Activated CD8-positive, alpha-beta T cell treated with anti-CD3 and anti-CD28 coated beads for 36 hours (primary cell): ENCODE results near the gene ASH1L. TPM values are rescaled to one million over a fixed set of nuclear protein-coding genes. Genes with fewer than 3 reads are reported as not detected.

Source experiments
- ATAC-seq: fragments of 200-7000 bp; cut with Tn5 transposase; one replicate; pipeline ENCODE4 v1.10.0; 2021; ENCODE audit warnings: mild to moderate bottlenecking, moderate library complexity
- CTCF ChIA-PET: fragments of 350-600 bp; sonication (Branson Sonifier 250); formaldehyde crosslinking; loops from one replicate; lab custom pipeline; 2021; ENCODE audit warnings: antibody characterized with exemption; lab: Charles Lee
- POLR2A ChIA-PET: fragments of 350-600 bp; sonication (Branson Sonifier 250); formaldehyde crosslinking; loops from one replicate; lab custom pipeline; 2021; ENCODE audit warnings: antibody characterized with exemption; lab: Charles Lee
- DNase-seq: peaks from one replicate; pipeline ENCODE4 v3.0.0-alpha.2; 2020
- H3K27ac Mint-ChIP-seq: one replicate; pipeline ENCODE4 v1.8.0; 2021; ENCODE audit warnings: mild to moderate bottlenecking, mixed read lengths
- H3K27me3 Mint-ChIP-seq: one replicate; pipeline ENCODE4 v1.8.0; 2021; ENCODE audit warnings: mixed read lengths
- H3K36me3 Mint-ChIP-seq: one replicate; pipeline ENCODE4 v1.8.0; 2021; ENCODE audit warnings: low read depth, mixed read lengths
- H3K4me1 Mint-ChIP-seq: one replicate; pipeline ENCODE4 v1.8.0; 2021; ENCODE audit warnings: low read depth, mixed read lengths
- H3K4me3 Mint-ChIP-seq: one replicate; pipeline ENCODE4 v1.8.0; 2021; ENCODE audit warnings: mild to moderate bottlenecking, moderate library complexity, mixed read lengths
- H3K9me3 Mint-ChIP-seq: one replicate; pipeline ENCODE4 v1.8.0; 2021; ENCODE audit warnings: mixed read lengths
- intact Hi-C: fragments of 100-400 bp; cut with micrococcal nuclease; formaldehyde crosslinking; loops from one replicate; pipeline ENCODE4 v1.10.0; 2022
- microRNA-seq: library from miRNA; unstranded; fragments of <30 nt; microRNA quantifications from one replicate; pipeline ENCODE4 v1.2.0, GENCODE V29; 2022; ENCODE audit warnings: borderline microRNAs expressed, borderline replicate concordance
- total RNA-seq, 2 experiments: library from RNA; stranded (reverse); gene quantifications; one replicate each; pipeline ENCODE4 v1.2.3, GENCODE V29; 2021
- TF ChIP-seq, protein P1 (sequence below): fragments of 200-600 bp; IDR thresholded peaks from one replicate; pipeline ENCODE4 v1.8.0; 2022; ENCODE audit warnings: antibody characterized with exemption, mild to moderate bottlenecking

ASH1L gene
- total RNA-seq, 2 experiments from 2014 or later: 30.3 to 31.6 TPM

GRCh38 chr1:155286544-155286943 is 276.1 kb downstream of the ASH1L start:
- Mint-ChIP-seq H3K9me3 (no peaks in the 10 kb centered on the region), H3K4me1 (no peaks in the 10 kb centered on the region), H3K4me3 (no peak overlapping the region), H3K36me3 (no peaks in the 10 kb centered on the region), H3K27me3 (peaks cover 3% of the 10 kb centered on the region), H3K27ac (no peak overlapping the region)
- TF ChIP-seq, protein P1, sequence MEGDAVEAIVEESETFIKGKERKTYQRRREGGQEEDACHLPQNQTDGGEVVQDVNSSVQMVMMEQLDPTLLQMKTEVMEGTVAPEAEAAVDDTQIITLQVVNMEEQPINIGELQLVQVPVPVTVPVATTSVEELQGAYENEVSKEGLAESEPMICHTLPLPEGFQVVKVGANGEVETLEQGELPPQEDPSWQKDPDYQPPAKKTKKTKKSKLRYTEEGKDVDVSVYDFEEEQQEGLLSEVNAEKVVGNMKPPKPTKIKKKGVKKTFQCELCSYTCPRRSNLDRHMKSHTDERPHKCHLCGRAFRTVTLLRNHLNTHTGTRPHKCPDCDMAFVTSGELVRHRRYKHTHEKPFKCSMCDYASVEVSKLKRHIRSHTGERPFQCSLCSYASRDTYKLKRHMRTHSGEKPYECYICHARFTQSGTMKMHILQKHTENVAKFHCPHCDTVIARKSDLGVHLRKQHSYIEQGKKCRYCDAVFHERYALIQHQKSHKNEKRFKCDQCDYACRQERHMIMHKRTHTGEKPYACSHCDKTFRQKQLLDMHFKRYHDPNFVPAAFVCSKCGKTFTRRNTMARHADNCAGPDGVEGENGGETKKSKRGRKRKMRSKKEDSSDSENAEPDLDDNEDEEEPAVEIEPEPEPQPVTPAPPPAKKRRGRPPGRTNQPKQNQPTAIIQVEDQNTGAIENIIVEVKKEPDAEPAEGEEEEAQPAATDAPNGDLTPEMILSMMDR: no peak
- CTCF ChIA-PET: interaction anchor here (1.1 kb wide), 1 partner anchor 34 kb away, joined by 3 read pairs; the partner anchor contains the start of gene RUSC1
- DNase-seq: no peak
- ATAC-seq: no peak
- POLR2A ChIA-PET: no interaction called here
- intact Hi-C loops: no loop called here

DNA sequence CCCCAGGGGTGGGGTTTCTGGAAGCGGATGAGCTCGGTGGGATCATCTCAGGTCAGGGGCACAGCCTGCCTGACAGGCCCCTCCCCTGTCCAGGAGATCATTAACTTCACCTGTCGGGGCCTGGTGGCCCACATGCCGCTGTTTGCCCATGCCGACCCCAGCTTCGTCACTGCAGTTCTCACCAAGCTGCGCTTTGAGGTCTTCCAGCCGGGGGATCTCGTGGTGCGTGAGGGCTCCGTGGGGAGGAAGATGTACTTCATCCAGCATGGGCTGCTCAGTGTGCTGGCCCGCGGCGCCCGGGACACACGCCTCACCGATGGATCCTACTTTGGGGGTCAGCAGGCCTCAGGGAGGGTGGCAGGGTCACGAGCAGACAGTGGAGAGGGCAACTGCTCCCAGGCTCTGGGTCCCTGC is 277.0 kb downstream of the ASH1L start:
- TF ChIP-seq, protein P1: no peak
- no peaks in the 10 kb centered on the region for H3K4me1 Mint-ChIP-seq
- no peak overlapping the region for H3K27ac Mint-ChIP-seq
- no peak overlapping the region for H3K4me3 Mint-ChIP-seq
- ATAC-seq: no peak
- ChIA-PET POLR2A (no interaction called here), CTCF (interaction anchor here (1.1 kb wide), 1 partner anchor 35 kb away, joined by 3 read pairs; the partner anchor contains the start of gene RUSC1)
- peaks cover 3% of the 10 kb centered on the region for H3K27me3 Mint-ChIP-seq
- no peak for DNase-seq
- no peaks in the 10 kb centered on the region for H3K9me3 Mint-ChIP-seq
- intact Hi-C loops: no loop called here
- H3K36me3 Mint-ChIP-seq: no peaks in the 10 kb centered on the region

Small RNAs within 50 kb of the gene (microRNA-seq; reads per million reads assigned to microRNA genes)
- not detected for gene MIR555

Other genes starting within 250 kb of the ASH1L start
- 10 to 100 TPM; 21.2 to 21.6 TPM for gene RUSC1, start 241.9 kb downstream of the ASH1L start, total RNA-seq
- 10 to 100 TPM; 52.3 to 57.1 TPM for gene MSTO1, start 47.4 kb upstream of the ASH1L start, total RNA-seq
- 10 to 100 TPM; 56.2 to 60.5 TPM for gene YY1AP1, start 126.0 kb upstream of the ASH1L start, total RNA-seq
- 100 to 1,000 TPM; 160 to 173 TPM for gene DAP3, start 126.3 kb upstream of the ASH1L start, total RNA-seq